GM21526 (cell line): ENCODE measurements around the gene EFCAB11.

ENCODE experiments used
- ATAC-seq: cut with Tn5 transposase; IDR thresholded peaks from one replicate; pipeline ENCODE4 v1.9.1; 2021; ENCODE audit warnings: moderate library complexity; ENCODE audit not compliant: unreplicated experiment, low FRiP score

Gene EFCAB11

GRCh38 chr14:89779707-89780106, 174.8 kb downstream of the EFCAB11 start:
- no peak for ATAC-seq

GRCh38 chr14:89775946-89776345, 178.6 kb downstream of the EFCAB11 start:
- ATAC-seq: no peak

DNA sequence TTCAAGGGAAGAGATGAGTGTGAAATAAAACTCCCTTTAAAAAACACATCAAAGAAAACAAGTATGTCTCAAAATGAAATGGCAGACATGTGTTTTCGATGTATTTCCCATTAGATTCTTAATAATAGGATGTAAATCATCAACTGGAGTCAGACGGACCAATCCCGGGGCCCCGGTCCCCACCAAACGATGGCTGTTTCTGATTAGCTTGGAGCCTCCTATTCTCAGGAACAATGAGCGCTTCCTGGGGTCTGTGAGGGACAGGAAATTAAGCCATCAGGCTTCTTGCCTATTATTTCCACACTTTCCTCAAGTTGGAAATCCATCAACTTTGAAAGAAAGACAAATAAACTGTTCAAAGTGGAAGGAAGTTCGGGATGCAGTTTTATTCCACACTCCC, 179.4 kb downstream of the EFCAB11 start:
- ATAC-seq: no peak

DNA sequence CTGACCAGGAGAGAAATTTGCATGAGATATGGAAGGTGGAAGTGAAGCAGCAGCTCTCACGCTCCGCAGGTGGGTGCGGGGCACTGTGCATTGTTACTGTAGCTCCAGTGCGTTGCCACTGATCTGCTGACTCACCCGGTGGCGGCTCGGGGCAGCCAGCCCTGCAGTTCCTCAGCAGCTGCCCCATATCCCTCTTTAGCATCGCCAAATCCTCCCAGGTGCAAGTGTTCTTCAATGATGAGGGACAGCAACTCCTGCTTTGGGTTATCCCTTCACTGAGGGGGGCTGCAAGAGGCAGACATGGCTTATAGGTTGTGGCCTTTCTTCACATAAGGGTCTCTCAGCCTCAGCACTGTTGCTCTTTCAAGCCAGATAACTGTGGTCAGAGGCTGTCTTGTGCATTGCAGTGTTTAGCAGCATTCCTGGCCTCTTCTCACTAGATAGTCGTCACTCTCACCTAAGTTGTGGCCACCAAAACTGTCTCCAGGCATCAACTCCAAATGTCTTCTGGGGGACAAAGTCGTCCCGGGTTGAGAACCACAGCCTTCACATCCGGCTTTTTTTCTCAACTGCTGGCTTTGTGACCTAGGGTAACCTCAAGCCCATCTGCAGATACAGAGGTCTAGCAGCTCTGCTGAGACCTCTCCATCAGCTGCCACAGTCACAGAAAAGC, 180.8 kb downstream of the EFCAB11 start:
- ATAC-seq: peak; percentile 86

GRCh38 chr14:89773151-89773550, 181.4 kb downstream of the EFCAB11 start:
- peak; percentile 49 for ATAC-seq

DNA sequence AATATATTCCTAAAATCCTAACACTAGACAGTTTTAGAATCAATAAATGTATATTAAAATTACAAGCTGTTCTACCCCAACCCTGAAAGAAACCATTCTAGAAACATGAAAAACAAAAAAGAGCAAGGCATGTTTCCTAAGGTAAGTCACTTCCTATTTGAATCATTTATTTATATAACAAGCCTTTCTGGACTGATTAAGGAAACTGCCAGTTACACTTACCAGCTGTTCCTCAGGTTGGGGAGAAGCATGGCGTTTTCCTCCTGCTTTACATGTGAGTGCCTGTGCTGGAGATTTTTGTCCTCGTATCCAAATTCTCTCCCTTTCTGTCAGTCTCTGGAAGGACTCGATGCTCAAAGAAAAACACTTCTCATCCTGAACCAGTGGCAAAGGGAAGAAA, 183.3 kb downstream of the EFCAB11 start:
- no peak for ATAC-seq

DNA sequence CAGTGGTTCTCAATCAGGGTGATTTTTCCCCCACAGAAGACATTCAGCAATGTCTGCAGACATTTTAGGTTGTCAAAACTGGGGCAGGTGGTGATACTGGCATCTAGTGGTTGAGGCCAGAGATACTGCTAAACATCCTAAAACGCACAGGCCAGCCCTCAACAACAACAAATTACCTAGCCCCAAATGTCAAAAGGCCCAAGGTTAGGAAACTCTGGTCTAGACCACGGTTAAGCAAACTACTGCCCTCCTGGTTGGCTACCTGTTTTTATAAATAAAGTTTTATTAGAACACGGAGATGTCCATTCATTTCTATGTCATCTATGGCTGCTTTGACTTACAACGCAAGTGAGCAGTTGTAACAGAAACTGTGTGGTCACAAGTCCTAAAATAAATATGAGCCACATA, 186.7 kb downstream of the EFCAB11 start:
- ATAC-seq: peak; percentile 64

DNA sequence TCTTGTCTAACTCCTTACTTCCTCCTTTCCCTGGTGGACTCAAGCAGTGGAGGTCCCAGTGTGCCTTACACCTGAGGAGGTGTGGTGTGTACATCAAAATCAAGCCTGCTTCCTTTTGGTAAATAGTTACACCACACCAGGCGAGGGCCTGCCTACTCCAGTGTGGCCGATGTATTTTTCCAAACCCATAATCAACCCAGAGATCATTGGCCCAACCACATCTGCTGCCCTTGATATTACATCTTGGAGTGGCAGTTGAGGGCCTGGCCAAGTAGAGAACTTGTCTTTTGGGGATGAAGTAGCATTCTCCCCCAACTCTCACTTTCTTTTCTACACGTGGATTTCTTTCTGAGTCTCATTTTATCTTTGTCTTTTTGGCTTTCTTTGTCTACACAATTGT, 187.4 kb downstream of the EFCAB11 start:
- ATAC-seq: no peak

DNA sequence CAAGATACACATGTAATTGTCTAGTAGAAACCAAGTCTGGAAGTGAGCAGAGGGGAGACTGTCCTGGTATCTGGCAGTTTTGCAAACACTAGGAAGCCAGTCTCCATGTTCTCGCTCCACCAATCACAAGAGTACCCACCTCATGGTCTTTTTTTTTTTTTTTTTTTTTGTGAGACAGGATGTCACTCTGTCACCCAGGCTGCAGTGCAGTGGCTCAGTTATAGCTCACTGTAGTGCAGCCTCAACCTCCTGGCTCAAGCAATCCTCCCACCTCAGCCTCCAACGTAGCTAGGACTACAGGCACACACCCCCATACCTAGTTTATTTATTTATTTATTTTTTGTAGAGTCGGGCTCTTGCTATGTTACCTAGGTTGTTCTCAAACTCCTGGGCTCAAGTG, 189.2 kb downstream of the EFCAB11 start:
- no peak for ATAC-seq

DNA sequence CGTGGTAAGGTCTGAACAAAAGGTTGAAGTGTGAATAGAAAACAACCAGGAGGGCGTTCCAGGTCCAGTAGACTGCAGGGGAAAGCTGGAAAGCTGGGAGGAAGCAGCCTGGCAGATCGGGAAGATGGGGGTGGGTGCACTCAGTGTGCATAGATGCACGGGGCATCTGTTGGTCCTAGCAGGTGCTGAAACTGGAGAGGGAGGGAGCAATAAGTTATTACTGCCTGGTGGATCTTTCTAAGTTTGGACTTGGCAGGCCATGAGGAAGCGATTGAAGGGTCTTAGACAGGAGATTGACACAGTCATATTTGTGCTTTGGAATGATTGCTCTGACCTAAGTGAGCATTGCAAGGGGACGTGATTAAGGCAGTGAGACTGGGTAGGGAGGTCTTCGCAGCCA, 194.4 kb downstream of the EFCAB11 start:
- no peak for ATAC-seq

DNA sequence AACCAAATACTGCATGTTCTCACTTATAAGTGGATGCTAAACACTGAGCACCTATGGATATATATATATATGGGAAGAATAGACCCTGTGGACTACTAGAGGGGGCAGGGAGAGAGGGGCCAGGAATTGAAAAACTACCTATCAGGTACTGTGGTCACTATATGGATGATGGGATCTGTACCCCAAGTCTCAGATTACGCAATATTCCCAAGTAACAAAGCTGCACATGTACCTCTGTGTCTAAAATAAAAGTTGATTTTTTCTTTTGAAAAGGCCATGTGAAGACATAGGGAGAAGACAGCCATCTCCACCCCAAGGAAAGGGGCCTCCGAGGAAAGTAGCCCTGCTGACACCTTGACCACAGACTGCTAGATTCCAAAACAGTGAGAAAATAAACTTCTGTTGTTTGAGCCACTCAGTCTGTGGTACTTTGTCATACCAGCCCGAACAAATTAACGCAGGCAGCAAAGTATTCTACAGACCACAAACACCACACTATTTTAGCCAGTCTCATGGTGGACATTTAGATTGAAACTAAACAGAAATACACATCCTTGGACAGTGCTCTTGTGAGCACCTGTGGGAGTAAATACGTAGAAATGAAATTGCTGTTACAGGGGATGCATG, 197.1 kb downstream of the EFCAB11 start:
- no peak for ATAC-seq

- no peak for ATAC-seq
These were observed 198.7 kb downstream of the EFCAB11 start for GRCh38 chr14:89755816-89756215.

- no peak for ATAC-seq
These were observed 200.6 kb downstream of the EFCAB11 start for GRCh38 chr14:89753828-89754412.

GRCh38 chr14:89750908-89751392, 203.6 kb downstream of the EFCAB11 start:
- no peak for ATAC-seq

DNA sequence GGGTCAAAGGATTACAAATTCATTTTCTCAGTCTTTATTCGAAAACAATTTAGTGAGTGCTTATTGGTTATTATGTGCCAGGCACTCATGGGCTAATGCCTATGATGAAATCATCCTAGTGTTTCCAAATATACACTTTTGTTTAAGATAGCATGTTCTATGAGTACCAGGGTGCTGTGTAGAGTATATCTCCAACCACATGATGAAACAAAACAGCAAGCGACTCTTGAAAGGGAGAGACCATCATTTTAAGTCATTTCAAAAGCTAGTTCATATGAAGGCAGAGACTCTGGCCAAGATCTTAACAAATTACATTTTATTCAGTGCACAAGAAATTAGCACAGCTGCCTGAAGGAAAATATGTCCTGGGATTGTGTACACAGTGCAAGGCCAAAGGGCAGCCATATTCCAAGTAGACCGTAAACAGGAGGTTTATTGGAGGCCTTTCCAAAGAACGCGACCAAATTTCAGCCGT, 204.2 kb downstream of the EFCAB11 start:
- no peak for ATAC-seq

DNA sequence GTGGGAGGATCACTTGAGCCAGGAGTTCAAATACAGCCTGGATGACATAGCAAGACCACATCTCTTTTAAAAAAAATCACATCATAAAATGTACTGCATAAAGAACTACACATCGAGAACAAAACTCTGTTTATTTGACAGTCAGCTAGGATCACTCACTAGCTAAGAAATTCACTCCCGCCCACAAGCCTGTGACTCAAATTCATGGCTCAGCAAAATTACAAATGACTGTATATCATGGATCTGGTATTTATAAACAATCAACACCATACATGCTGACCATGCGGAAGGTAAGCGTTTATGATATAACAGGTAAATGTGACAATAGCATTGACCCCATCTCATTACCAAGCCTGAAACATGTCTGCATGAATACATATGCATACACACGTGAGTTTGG, 206.5 kb downstream of the EFCAB11 start:
- ATAC-seq: no peak

- no peak for ATAC-seq
These were observed 207.4 kb downstream of the EFCAB11 start for GRCh38 chr14:89747126-89747525.

DNA sequence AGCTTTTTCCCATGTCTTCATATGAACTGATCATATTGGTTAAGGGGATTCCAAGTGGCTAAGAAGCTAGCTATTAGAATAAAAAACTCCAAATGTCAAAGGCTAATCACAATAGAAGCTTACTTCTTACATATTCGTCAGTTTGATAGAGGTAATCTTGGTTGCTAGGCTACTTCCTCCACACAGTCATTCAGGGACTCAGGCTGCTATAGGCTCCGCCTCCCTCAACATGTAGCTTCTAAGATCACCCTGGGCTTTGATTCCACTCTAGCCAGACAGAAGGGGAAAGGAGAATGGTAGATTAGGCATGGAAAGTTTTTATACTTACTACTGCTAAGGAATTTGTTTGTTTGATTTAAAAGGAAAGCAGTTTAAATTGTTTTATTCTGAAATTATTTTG, 207.9 kb downstream of the EFCAB11 start:
- no peak for ATAC-seq

DNA sequence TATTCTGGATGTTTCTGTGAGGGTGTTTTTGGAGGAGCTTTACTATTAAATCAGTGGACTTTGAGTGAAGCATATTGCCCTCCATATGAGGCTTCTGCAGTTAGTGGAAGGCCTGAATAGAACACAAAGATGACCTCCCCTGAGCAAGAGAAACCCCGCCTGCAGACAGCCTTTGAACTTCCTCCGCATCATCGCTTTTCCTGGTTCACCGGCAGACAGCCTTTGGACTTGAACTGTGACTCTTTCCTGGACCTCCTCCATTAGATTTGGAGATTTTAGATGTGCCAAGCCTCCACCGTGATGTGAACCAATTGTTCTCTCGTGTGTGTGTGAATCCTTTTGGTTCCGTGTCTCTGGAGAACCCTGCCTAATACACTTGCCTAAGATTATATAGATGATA, 208.4 kb downstream of the EFCAB11 start:
- ATAC-seq: no peak
